Naive thymus-derived CD4-positive, alpha-beta T cell (primary cell): ENCODE data around the gene CNTLN. TPM values are rescaled to one million over a fixed set of nuclear protein-coding genes. Genes with fewer than 3 reads are reported as not detected.

Experiments used
- ATAC-seq: fragments of 150-1000 bp; cut with Tn5 transposase; 2 replicates; pipeline ENCODE4 v1.10.0; 2021; ENCODE audit warnings: mild to moderate bottlenecking, moderate library complexity
- CTCF ChIA-PET: fragments of 350-600 bp; sonication (Branson Sonifier 250); formaldehyde crosslinking; loops from one replicate; lab custom pipeline; 2021; ENCODE audit warnings: antibody characterized with exemption; lab: Charles Lee
- POLR2A ChIA-PET: fragments of 350-600 bp; sonication (Branson Sonifier 250); formaldehyde crosslinking; loops from one replicate; lab custom pipeline; 2021; ENCODE audit warnings: antibody characterized with exemption, inconsistent platforms; lab: Charles Lee
- DNase-seq, 9 donors: peaks; one replicate each; pipeline versions ENCODE4 v3.0.0 to v3.0.0-alpha.2; 2020 to 2022; ENCODE audit warnings: mixed read lengths in 1 of 9
- H3K27ac ChIP-seq: one replicate; pipeline ENCODE4 v1.7.0; 2013; ENCODE audit warnings: mild to moderate bottlenecking, low read depth, low read length, moderate library complexity
- H3K27me3 ChIP-seq, 2 donors: one replicate each; pipeline ENCODE4 v1.7.0; 2013; ENCODE audit warnings: low read length in 2 of 2, mild to moderate bottlenecking in 2 of 2, moderate library complexity in 2 of 2; ENCODE audit not compliant: control insufficient read depth in 2 of 2, insufficient read depth in 2 of 2
- H3K36me3 ChIP-seq, 3 experiments: 1 replicate in 2 of 3; 2 replicates in 1 of 3; pipeline ENCODE4 v1.7.0; 2013; ENCODE audit warnings: low read length in 3 of 3, mild to moderate bottlenecking in 3 of 3, moderate library complexity in 1 of 3; ENCODE audit not compliant: insufficient read depth in 3 of 3, control insufficient read depth in 2 of 3
- H3K4me1 ChIP-seq, 2 donors: one replicate each; pipeline ENCODE4 v1.7.0; 2013; ENCODE audit warnings: low read length in 2 of 2, mild to moderate bottlenecking in 2 of 2, moderate library complexity in 1 of 2; ENCODE audit not compliant: control insufficient read depth in 2 of 2, insufficient read depth in 2 of 2
- H3K4me3 ChIP-seq: 2 replicates; pipeline ENCODE4 v1.7.0; 2013; ENCODE audit warnings: mild to moderate bottlenecking, low read length
- H3K9me3 ChIP-seq, 3 experiments: 1 replicate in 2 of 3; 2 replicates in 1 of 3; pipeline ENCODE4 v1.7.0; 2013; ENCODE audit warnings: low read length in 3 of 3; ENCODE audit not compliant: control insufficient read depth in 2 of 3
- H3K27ac Mint-ChIP-seq, 9 donors: one replicate each; pipeline ENCODE4 v1.8.0; 2020 to 2022; ENCODE audit warnings: mixed read lengths in 9 of 9, mild to moderate bottlenecking in 8 of 9, moderate library complexity in 5 of 9, inconsistent platforms in 2 of 9
- H3K27me3 Mint-ChIP-seq, 5 donors: one replicate each; pipeline ENCODE4 v1.8.0; 2021 to 2022; ENCODE audit warnings: mixed read lengths in 5 of 5, mild to moderate bottlenecking in 1 of 5
- H3K36me3 Mint-ChIP-seq, 5 donors: one replicate each; pipeline ENCODE4 v1.8.0; 2020 to 2022; ENCODE audit warnings: mixed read lengths in 5 of 5, mild to moderate bottlenecking in 3 of 5, inconsistent platforms in 1 of 5
- H3K4me1 Mint-ChIP-seq, 7 donors: one replicate each; pipeline ENCODE4 v1.8.0; 2020 to 2022; ENCODE audit warnings: mixed read lengths in 7 of 7, mild to moderate bottlenecking in 3 of 7, inconsistent platforms in 1 of 7
- H3K4me3 Mint-ChIP-seq, 10 donors: one replicate each; pipeline ENCODE4 v1.8.0; 2020 to 2022; ENCODE audit warnings: mild to moderate bottlenecking in 10 of 10, mixed read lengths in 10 of 10, moderate library complexity in 6 of 10, inconsistent platforms in 2 of 10
- H3K9me3 Mint-ChIP-seq, 11 donors: one replicate each; pipeline ENCODE4 v1.8.0; 2020 to 2022; ENCODE audit warnings: mixed read lengths in 11 of 11, mild to moderate bottlenecking in 4 of 11, inconsistent platforms in 1 of 11, moderate library complexity in 1 of 11
- intact Hi-C, 2 donors: fragments of 100-400 bp; cut with micrococcal nuclease; formaldehyde crosslinking; loops; one replicate each; pipeline ENCODE4 v1.15.1; 2023
- polyA plus RNA-seq, 2 donors: library from polyadenylated mRNA; unstranded; fragments of 300-500 nt; fragmentation: Illumina TruSeq; gene quantifications; one replicate each; pipeline ENCODE4 v1.2.3, GENCODE V29; 2021
- total RNA-seq, 6 experiments: library from RNA in 5 of 6; stranded (reverse) in 5 of 6; gene quantifications; 1 replicate in 5 of 6; 2 replicates in 1 of 6; pipeline ENCODE4 v1.2.3 and lab custom pipeline; 2021 to 2026

Gene CNTLN
- total and polyA plus RNA-seq, 7 experiments from 2014 or later = 0.21 to 2.7 (median 1.0) TPM; not detected in 3

DNA sequence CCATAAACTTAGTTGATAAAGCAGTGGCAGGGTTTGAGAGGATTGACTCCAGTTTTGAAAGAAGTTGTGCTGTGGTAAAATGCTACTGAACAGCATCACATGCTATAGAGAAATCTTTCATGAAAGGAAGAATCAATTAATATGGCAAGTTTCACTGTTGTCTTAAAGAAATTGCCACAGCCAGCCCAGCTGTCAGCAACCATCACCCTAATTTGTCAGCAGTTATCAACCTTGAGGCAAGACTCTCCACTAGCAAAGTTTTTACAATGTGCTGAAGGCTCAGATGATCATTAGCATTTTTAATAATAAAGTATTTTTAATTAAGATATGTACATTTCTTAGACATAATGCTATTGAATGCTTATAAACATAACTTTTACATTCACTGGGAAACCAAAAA is 343.0 kb downstream of the CNTLN start:
- no peak for DNase-seq
- H3K36me3 Mint-ChIP-seq = no peaks in the 10 kb centered on the region
- Histone ChIP-seq H3K36me3 (no peaks in the 10 kb centered on the region), H3K9me3 (no peaks in the 10 kb centered on the region), H3K27ac (no peak overlapping the region), H3K4me1 (no peaks in the 10 kb centered on the region), H3K27me3 (no peaks in the 10 kb centered on the region), H3K4me3 (no peak overlapping the region)
- ATAC-seq = no peak
- H3K27ac Mint-ChIP-seq = no peak overlapping the region
- CTCF ChIA-PET = no interaction called here
- H3K27me3 Mint-ChIP-seq = no peaks in the 10 kb centered on the region
- no peak overlapping the region for H3K4me3 Mint-ChIP-seq
- peaks cover 0 to 3% (median 0%) of the 10 kb centered on the region in 11 donors for H3K9me3 Mint-ChIP-seq
- POLR2A ChIA-PET = no interaction called here
- no peaks in the 10 kb centered on the region for H3K4me1 Mint-ChIP-seq
- intact Hi-C loops = no loop called here

DNA sequence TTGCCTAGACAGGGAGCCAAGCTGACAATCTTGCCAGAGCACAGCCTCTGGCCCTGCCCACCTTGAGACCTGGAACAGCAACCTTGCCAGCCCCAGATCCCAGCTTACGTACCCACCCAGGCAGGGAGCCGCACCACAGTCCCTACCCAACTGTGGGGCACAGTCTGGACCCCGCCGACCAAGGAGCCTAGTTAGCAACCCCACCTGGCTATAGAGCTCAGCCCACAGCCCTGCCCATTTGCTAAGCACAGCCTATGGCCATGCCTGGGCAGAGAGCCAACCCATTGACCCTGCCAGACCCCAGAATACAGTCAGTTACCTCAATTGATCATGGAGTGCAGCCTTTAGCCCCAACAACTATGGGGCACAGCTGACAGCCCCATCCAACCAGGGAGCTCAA is 346.1 kb downstream of the CNTLN start:
- CTCF ChIA-PET = no interaction called here
- intact Hi-C loops = no loop called here
- no peaks in the 10 kb centered on the region for H3K36me3 Mint-ChIP-seq
- Histone ChIP-seq H3K9me3 (no peaks in the 10 kb centered on the region), H3K27me3 (no peaks in the 10 kb centered on the region), H3K27ac (no peak overlapping the region), H3K36me3 (no peaks in the 10 kb centered on the region), H3K4me3 (no peak overlapping the region), H3K4me1 (no peaks in the 10 kb centered on the region)
- POLR2A ChIA-PET = no interaction called here
- no peaks in the 10 kb centered on the region for H3K4me1 Mint-ChIP-seq
- peaks cover 0 to 5% (median 0%) of the 10 kb centered on the region in 11 donors for H3K9me3 Mint-ChIP-seq
- H3K27ac Mint-ChIP-seq = no peak overlapping the region
- no peak for ATAC-seq
- DNase-seq = no peak
- H3K27me3 Mint-ChIP-seq = no peaks in the 10 kb centered on the region
- no peak overlapping the region for H3K4me3 Mint-ChIP-seq

DNA sequence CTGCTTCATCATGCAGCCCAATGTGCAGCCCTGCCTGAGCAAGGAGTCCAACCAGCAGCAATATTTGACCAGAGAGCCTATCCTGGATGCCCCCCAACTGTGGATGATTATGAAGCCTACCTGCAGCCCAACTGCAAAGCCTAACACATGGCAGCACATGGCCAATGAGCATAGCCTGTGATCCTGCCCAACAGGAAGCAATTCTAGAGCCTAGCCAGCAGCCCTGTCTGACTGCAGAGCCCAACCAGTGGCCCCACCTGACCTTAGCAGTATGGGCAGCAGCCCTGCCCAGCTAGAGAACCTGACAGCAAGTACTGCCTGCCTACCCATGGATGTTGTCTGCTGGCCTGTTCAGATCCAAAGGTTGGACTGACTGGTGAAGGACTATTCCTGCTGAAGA is 346.7 kb downstream of the CNTLN start:
- no peaks in the 10 kb centered on the region for H3K27me3 ChIP-seq
- Mint-ChIP-seq H3K27me3 (no peaks in the 10 kb centered on the region), H3K9me3 (peaks cover 0 to 5% (median 0%) of the 10 kb centered on the region in 11 donors), H3K4me1 (no peaks in the 10 kb centered on the region), H3K36me3 (no peaks in the 10 kb centered on the region), H3K4me3 (no peak overlapping the region), H3K27ac (no peak overlapping the region)
- ChIA-PET CTCF (no interaction called here), POLR2A (no interaction called here)
- no peak overlapping the region for H3K4me3 ChIP-seq
- ATAC-seq (no peak), DNase-seq (no peak)
- no peak overlapping the region for H3K27ac ChIP-seq
- no peaks in the 10 kb centered on the region for H3K9me3 ChIP-seq
- H3K36me3 ChIP-seq = no peaks in the 10 kb centered on the region
- intact Hi-C loops = no loop called here
- no peaks in the 10 kb centered on the region for H3K4me1 ChIP-seq

DNA sequence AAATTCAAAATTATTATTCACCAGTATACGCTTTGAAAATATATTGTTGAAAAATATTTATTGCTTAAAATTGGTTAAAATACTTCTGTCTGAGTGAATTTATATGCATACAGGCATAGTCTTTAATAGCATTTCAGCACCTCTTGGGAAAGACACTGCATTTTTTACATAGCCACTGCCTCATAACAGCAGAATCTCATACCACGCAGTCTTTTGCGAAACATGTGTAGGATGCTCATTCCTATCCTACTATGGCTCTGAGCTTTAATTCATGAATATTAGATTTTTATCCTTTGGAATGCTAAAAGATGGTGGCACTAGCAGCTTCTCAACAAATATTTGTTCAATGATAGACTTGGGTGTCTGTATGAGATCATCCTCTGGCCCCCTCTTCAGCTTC is 350.1 kb downstream of the CNTLN start:
- Histone ChIP-seq H3K4me1 (no peaks in the 10 kb centered on the region), H3K27ac (no peak overlapping the region), H3K9me3 (no peaks in the 10 kb centered on the region), H3K4me3 (no peak overlapping the region), H3K27me3 (no peaks in the 10 kb centered on the region), H3K36me3 (no peaks in the 10 kb centered on the region)
- H3K36me3 Mint-ChIP-seq = no peaks in the 10 kb centered on the region
- DNase-seq (no peak), ATAC-seq (no peak)
- H3K4me3 Mint-ChIP-seq = no peak overlapping the region
- H3K9me3 Mint-ChIP-seq = peaks cover 0 to 3% (median 0%) of the 10 kb centered on the region in 11 donors
- ChIA-PET CTCF (interaction anchor here (1.2 kb wide), 1 partner anchor 9 kb away, joined by 3 read pairs; no protein-coding TSS in a partner anchor), POLR2A (no interaction called here)
- H3K27me3 Mint-ChIP-seq = no peaks in the 10 kb centered on the region
- H3K4me1 Mint-ChIP-seq = no peaks in the 10 kb centered on the region
- no peak overlapping the region for H3K27ac Mint-ChIP-seq
- intact Hi-C loops = no loop called here

DNA sequence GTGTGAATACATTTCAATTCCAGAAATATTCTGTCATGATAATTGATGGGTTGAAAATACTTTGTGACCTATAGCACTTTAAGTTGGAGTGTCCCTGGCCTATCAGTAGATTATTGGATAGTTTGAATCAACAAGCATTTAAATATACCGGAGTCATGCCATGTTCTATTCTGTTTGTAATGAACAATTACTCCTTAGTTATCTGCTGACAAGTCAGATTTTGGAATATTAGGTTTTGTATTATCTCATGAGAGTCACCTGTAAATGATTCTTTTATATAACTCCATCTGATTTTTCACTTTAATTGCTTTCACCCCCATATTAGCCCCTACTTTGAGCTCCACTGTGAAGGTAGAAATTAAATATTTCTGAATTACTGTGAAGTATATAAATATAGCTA is 351.6 kb downstream of the CNTLN start:
- Histone ChIP-seq H3K9me3 (no peaks in the 10 kb centered on the region), H3K4me3 (no peak overlapping the region), H3K27me3 (no peaks in the 10 kb centered on the region), H3K36me3 (no peaks in the 10 kb centered on the region), H3K27ac (no peak overlapping the region), H3K4me1 (no peaks in the 10 kb centered on the region)
- intact Hi-C loops = no loop called here
- no peak overlapping the region for H3K4me3 Mint-ChIP-seq
- no peaks in the 10 kb centered on the region for H3K36me3 Mint-ChIP-seq
- H3K27ac Mint-ChIP-seq = no peak overlapping the region
- CTCF ChIA-PET = no interaction called here
- POLR2A ChIA-PET = interaction anchor here (0.7 kb wide), 1 partner anchor 16 kb away, joined by 3 read pairs; no protein-coding TSS in a partner anchor
- DNase-seq (no peak), ATAC-seq (no peak)
- no peaks in the 10 kb centered on the region for H3K4me1 Mint-ChIP-seq
- no peaks in the 10 kb centered on the region for H3K27me3 Mint-ChIP-seq
- peaks cover 0 to 3% (median 0%) of the 10 kb centered on the region in 11 donors for H3K9me3 Mint-ChIP-seq

DNA sequence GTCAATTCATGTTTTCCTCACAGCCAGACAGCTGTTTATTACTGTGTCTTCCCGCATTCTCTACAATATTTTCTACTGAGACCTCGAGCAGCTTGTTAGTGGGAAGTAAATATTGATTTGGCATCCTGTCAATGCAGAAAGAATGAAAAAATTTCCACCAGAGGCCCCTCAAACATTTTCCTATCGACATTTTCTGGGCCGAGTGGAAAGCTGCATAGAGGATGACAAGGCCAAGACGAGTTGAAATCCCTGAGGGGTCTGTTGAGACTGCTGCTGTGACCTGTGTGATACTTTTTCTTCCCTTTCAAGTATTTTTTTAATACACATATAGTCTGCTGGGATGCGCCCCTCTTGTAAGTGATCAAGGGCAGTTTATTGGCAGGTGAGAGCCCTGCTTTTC is 352.6 kb downstream of the CNTLN start:
- no peaks in the 10 kb centered on the region for H3K36me3 Mint-ChIP-seq
- POLR2A ChIA-PET = no interaction called here
- no peak for ATAC-seq

DNA sequence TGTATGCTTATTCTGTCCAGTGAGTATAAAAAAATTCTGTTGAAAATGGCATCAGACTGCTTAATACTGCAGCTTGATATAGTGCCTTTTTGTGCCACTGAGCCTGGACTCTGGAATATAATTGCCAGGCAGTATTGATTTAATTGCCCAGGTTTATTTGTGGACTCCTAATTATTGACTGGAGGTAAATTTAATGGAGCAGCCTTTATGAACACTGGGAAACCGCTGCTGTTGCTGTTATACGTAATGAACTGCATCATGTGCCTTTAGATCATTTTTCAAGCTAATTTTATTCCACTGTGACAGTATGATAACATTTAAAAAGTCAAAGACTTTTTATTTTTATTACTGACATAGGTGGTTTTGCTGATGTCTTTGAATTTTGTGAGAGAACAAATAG is 353.8 kb downstream of the CNTLN start:
- H3K27me3 Mint-ChIP-seq = no peaks in the 10 kb centered on the region
- no peaks in the 10 kb centered on the region for H3K27me3 ChIP-seq
- no peak overlapping the region for H3K27ac Mint-ChIP-seq
- CTCF ChIA-PET = no interaction called here
- H3K9me3 Mint-ChIP-seq = peaks cover 0 to 3% (median 0%) of the 10 kb centered on the region in 11 donors
- H3K4me1 Mint-ChIP-seq = no peaks in the 10 kb centered on the region
- no peak overlapping the region for H3K4me3 ChIP-seq
- H3K9me3 ChIP-seq = no peaks in the 10 kb centered on the region
- no peaks in the 10 kb centered on the region for H3K36me3 ChIP-seq
- no peak overlapping the region for H3K4me3 Mint-ChIP-seq
- no peak for DNase-seq
- no peak overlapping the region for H3K27ac ChIP-seq
- intact Hi-C loops = no loop called here
- no peak for ATAC-seq
- POLR2A ChIA-PET = no interaction called here
- no peaks in the 10 kb centered on the region for H3K4me1 ChIP-seq
- H3K36me3 Mint-ChIP-seq = no peaks in the 10 kb centered on the region

More for the DNA sequence above, 352.6 kb downstream of the CNTLN start:
- H3K27me3 ChIP-seq = no peaks in the 10 kb centered on the region
- Mint-ChIP-seq H3K9me3 (peaks cover 0 to 3% (median 0%) of the 10 kb centered on the region in 11 donors), H3K27me3 (no peaks in the 10 kb centered on the region), H3K4me3 (no peak overlapping the region), H3K27ac (no peak overlapping the region), H3K4me1 (no peaks in the 10 kb centered on the region)
- H3K4me1 ChIP-seq = no peaks in the 10 kb centered on the region
- DNase-seq = no peak
- CTCF ChIA-PET = no interaction called here
- intact Hi-C loops = no loop called here
- H3K4me3 ChIP-seq = no peak overlapping the region
- no peak overlapping the region for H3K27ac ChIP-seq
- no peaks in the 10 kb centered on the region for H3K36me3 ChIP-seq
- no peaks in the 10 kb centered on the region for H3K9me3 ChIP-seq
